HG02970 (cell line): ENCODE measurements around the gene ZBTB16.

Experiments
- ATAC-seq: cut with Tn5 transposase; IDR thresholded peaks from one replicate; pipeline ENCODE4 v1.9.1; 2021; ENCODE audit warnings: mild to moderate bottlenecking, moderate library complexity, moderate number of reproducible peaks; ENCODE audit not compliant: unreplicated experiment, low FRiP score

ZBTB16 gene

DNA sequence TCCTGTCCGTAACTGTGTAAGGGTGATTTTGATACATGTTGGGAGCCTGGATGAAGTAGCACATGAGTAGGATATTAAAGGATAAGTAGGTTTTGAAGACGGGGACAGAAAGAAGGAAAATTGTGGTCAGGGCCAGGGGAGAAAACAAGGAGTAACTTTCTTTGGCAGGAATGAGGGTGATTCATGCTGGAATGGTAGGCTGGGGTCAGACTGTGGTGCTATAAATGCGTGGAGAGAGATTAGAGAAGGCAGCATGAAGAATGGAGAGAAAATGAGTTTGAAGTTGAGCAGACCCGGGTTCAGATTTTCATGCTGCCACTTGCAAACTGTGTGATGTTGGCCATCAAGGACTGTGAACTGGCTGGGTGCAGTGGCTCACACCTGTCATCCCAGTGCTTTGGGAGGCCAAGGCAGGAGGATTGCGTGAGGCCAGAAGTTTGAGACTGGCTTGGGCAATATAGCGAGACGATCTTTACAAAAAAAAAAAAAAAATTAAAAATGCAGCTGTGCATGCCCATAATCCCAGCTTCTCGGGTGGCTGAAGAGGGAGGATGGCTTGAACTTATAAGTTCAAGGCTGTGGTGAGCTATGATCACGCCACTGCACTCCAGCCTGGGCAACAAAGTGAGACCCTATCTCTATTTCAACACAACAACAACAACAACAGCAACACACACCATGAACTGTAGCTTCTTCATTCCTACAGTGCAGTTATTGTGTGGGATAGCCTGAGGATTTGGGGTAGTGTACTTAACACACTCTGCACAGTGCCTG is 22.3 kb downstream of the ZBTB16 start:
- no peak for ATAC-seq

DNA sequence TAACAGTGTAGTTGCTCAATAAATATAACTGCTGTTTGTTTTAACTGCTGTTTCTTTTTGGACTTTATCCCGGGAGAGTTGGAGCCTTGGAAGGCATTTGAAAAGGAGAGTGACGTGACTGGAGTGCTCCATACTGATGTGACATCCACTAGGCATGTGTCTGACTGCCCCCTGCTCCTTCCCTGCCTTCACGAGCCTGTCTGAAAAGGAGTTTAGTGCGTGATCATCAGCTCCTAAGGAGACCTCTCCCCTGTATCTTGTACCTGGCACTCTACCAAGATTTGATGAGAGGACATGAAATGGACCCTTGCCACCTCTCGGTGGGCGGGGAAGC is 22.9 kb downstream of the ZBTB16 start:
- no peak for ATAC-seq

- no peak for ATAC-seq
Observed at GRCh38 chr11:114082767-114083181, 23.3 kb downstream of the ZBTB16 start.

DNA sequence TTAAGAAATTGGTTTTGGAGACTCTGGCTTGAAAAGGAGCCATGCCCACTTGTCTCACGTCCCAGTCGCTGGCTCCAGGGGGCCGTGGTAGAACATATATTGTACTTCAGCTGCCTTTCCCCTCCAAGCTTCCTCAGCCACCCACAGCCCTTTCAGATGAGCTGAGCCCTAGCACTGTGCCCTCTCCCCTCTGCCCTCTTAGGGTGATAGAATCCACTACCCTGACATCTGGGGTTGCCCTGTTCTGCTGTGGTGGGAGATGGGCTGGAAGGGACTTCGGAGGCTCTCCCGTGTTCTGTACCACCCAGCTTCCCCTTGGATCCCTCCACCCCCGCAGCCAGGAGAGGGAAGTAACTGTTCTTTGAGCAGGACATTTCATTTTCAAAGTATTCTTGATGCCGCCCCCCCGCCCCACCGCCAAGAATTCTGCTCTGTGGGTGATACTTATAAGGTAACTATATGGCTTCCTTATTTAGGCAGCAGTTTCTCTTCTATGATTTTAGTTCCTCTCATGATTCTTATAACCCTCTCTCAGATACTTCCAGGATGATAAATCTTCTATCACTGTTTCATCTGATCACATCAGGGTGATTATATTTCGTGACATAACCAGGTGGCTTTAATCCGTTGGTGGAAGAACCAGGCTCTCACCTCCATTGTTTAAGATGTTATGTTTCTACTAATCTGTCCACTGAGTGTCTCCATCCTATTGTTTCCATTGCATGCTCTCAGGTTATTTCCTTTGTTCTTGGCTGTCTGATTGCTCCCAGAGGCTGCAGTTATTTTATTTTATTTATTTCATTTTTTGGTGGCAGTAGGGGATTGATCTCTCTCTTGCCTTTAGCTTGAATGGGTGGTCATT is 24.1 kb downstream of the ZBTB16 start:
- ATAC-seq, result no peak

GRCh38 chr11:114084414-114084813 is 24.9 kb downstream of the ZBTB16 start:
- ATAC-seq, result no peak

DNA sequence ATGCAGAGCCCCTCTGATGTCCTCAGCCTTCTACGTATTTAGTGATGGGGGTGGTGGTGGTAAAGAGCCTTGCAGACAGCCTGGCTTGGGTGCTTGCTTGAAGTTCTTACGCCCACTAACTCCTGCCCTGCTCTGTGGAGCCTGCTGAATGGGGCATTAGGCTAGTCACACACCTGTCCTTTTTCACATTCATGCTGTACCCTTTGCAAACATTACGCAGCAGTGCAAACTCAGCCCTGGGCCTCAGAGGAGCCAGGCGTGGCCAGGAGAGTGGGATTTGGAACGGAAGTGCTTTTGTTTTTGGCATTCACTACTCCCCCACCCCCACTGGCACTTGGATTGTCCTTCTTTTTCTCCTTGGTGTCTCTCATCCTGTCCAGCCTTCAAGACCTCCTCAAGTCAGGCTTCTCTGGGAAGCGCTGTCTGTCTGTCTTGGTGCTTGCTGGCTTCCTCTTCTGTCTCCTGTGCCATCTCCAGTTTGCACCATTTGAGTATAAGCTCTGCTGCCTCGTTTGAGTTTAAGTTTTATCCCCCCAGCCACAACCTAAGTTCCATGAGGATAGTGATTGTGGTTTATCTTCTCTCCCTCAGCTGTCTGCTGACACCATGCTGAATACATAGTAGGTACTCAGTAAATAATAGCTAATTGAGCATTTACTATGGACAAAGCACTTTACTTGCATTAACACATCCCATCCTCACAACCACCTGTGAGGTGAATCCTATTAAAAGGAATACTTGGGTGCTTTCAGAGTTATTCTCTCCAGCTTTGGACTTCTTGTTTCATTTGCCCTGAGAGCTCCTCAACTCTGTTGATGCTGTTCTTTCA is 26.7 kb downstream of the ZBTB16 start:
- ATAC-seq, result no peak

DNA sequence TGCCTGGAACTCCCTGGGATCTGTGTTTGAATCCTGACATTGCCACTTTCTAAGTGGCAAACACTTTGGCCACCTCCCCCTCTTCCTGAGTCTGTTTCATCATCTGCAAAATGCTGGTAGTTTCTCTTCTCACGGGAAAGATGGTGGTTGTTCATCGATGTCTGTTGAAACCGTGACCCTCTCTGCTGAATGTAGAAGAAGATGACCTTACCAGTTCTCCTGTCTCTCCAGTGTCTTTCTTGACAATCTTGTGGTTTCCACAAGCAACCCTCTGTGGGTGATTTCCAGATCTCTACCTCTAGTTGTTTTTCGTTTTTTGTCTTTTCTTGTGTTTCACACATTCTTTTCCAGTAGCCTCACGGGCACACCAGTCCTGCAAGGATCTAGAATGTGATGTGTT is 27.5 kb downstream of the ZBTB16 start:
- no peak for ATAC-seq

GRCh38 chr11:114088216-114088615 is 28.7 kb downstream of the ZBTB16 start:
- ATAC-seq, result no peak

DNA sequence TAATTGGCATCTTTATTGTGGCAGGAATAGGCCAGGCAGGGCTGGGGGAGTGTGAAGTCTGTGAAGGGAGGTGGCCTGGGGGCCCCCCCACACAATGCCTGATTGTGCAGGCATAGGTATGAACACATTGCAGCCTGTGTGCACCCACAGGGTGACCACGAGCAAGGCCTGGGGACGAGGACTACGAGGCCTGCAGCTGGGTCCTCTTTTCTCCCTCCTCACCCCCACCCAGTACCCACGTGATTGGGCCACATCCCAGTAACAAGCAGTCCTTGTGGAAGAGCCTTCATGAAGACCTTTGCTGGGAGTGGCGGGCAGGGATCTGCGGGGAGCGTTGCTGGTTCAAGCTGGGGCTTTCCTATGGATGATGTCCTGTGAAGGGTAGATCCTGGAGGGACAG is 29.3 kb downstream of the ZBTB16 start:
- no peak for ATAC-seq

- ATAC-seq, result no peak
Observed at GRCh38 chr11:114089748-114090147, 30.2 kb downstream of the ZBTB16 start.

DNA sequence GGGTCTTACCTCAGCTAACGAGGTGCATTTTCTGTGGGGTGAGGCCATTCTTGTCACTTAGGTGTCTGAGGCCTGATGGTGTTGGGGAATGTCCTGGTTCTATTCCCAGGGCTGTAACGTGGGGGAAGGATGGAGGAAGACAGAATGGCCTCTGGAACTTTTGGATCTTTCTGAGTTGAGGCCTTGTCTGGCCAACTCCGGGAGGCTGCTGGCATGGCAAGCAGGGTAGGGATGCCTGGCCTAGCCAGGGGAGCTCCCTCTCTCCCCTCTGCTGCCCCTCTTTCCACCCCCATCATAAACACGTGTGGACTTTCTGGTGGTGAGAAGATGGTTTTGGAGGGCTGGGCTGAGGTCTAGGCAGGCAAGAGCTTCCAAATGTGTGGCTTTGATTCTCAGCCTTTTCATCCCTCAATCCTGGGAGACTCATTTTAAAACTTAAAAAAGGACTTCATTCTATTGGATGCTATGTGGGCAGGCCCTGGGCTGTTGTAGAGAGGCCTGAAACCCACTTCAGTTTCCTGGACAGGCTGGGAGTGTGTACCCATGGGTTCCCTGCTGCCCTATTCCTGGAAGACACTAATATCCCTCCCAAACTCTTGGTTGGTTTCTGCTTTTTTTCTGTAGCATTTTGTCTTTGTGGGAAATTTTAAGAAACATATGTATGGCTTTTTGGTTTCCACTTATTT is 30.9 kb downstream of the ZBTB16 start:
- no peak for ATAC-seq

GRCh38 chr11:114090976-114091375 is 31.5 kb downstream of the ZBTB16 start:
- no peak for ATAC-seq

- ATAC-seq, result no peak
Observed at GRCh38 chr11:114091516-114092397, 32.2 kb downstream of the ZBTB16 start.

DNA sequence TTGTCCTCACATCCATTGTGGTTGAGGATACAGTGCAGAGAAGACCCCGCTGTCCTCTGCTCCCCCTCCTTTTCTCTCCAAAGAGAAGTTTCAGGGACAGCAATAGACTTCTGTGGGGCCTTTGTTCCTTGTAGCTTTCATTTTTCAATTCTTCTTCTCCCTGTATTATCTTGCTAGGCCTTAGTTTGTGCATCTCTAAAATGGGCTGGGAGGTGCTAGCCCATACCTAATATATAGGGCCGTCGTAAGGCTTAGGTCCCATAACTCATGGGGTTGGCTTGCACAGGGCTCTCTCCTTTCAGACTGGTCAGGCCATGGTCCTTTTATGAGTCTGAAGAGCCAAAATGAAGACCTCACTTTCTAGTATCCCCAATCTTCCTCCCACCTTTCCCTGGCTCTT is 33.0 kb downstream of the ZBTB16 start:
- no peak for ATAC-seq

DNA sequence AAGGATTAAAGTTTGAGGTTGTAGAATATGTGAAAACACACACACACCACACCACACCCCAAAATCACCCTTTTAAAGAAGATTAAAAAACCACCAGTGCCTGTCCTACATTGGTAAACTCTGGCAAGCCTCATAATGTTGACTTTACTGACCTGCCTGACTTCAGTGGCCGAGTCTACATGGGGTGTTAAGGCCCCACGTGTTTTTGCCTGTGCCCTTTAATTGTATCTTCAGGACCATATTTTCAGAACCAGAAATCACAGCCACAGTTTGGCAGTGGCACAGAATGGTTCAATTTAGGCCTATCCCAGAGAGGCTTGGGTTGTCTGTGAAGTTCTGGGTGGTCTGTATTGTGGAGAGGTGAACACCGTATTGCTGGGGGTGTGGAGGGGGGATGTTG is 33.4 kb downstream of the ZBTB16 start:
- ATAC-seq, result no peak

DNA sequence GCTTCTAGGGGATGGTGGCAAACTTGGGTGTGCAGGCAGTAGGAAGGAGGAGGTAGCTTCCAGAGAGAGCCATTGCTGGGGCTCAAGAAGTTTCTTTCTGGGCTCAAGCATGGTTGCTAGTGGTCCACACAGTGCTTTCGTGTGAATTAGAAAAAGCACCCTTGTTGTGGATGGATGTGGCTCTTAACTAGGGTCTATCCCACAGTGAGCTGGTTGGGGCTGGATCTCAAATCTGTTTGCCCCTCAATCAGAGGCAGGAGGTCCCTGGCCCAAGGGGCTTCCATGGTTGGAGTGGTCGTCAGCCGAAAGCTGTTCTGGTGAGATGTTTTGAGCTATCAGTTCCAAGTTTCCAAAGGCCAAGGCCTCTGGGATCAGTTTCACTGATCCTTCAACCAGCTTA is 35.0 kb downstream of the ZBTB16 start:
- no peak for ATAC-seq

GRCh38 chr11:114095899-114096298 is 36.4 kb downstream of the ZBTB16 start:
- ATAC-seq, result no peak

- ATAC-seq, result no peak
Observed at GRCh38 chr11:114097832-114098231, 38.3 kb downstream of the ZBTB16 start.

GRCh38 chr11:114098927-114099326 is 39.4 kb downstream of the ZBTB16 start:
- no peak for ATAC-seq
